Measurements from ENCODE around the gene BCL11A. TPM values are rescaled to one million over a fixed set of nuclear protein-coding genes. Genes with fewer than 3 reads are reported as not detected.

BCL11A gene
- polyA plus RNA-seq, 1 donor (not counting 4 experiments of a cell fraction or from before 2014, with no cell fraction given), result 5.0 TPM

GRCh38 chr2:60521626-60522025 lies 31.8 kb downstream of the BCL11A start:
- H3K4me2 ChIP-seq (ENCODE audit: control insufficient read depth, extremely low read depth, insufficient read depth, low read depth, low read length), result no peak overlapping the region
- H3K36me3 ChIP-seq (ENCODE audit: control insufficient read depth in 2 of 2, extremely low read depth in 1 of 2, insufficient read depth in 2 of 2, low read length in 2 of 2), result peaks cover 0 to 2% of the 10 kb centered on the region in 2 experiments
- peaks cover 2% of the 10 kb centered on the region for H3K79me2 ChIP-seq (ENCODE audit: control insufficient read depth, insufficient read depth, low read length)
- dilution Hi-C loops (cut with MboI; ENCODE audit: extremely low pct_ligation_motif_present, low sequenced_read_pairs), result no loop called here
- no peaks in the 10 kb centered on the region for H3K9me1 ChIP-seq (ENCODE audit: control insufficient read depth, extremely low read depth, insufficient read depth, low read length)
- no peak overlapping the region for H3K4me3 ChIP-seq (ENCODE audit: control insufficient read depth in 2 of 3, extremely low read depth in 1 of 3, insufficient read depth in 2 of 3, low read depth in 1 of 3, low read length in 3 of 3)
- no peak overlapping the region for H2AFZ ChIP-seq (ENCODE audit: control insufficient read depth, low read length)
- FAIRE-seq (no peak), DNase-seq (ENCODE audit: low read depth, low spot score) (no peak)
- H3K9ac ChIP-seq (ENCODE audit: control insufficient read depth, extremely low read depth, insufficient read depth, low read length), result no peak overlapping the region
- TF ChIP-seq EZH2 (IDR thresholded peaks at IDR 0.05; ENCODE audit: low read length) (no peak), CTCF (optimal IDR thresholded peaks at IDR 0.05 in 1 of 3, IDR thresholded peaks at IDR 0.05 in 1 of 3, conservative IDR thresholded peaks at IDR 0.05 in 1 of 3; ENCODE audit: extremely low read depth in 1 of 3, insufficient read depth in 2 of 3, low read length in 3 of 3) (no peak)
- H3K27ac ChIP-seq (ENCODE audit: control insufficient read depth, insufficient read depth, low read length), result no peak overlapping the region
- H3K27me3 ChIP-seq (ENCODE audit: control insufficient read depth, extremely low read depth, insufficient read depth, low read length), result no peaks in the 10 kb centered on the region
- H3K4me1 ChIP-seq (ENCODE audit: control insufficient read depth, extremely low read depth, insufficient read depth, low read length), result peaks cover 11% of the 10 kb centered on the region
- H3K9me3 ChIP-seq (ENCODE audit: control insufficient read depth, low read depth, low read length), result no peaks in the 10 kb centered on the region
- H4K20me1 ChIP-seq (ENCODE audit: control insufficient read depth, extremely low read depth, insufficient read depth, low read length), result no peaks in the 10 kb centered on the region

- H3K27me3 ChIP-seq (ENCODE audit: control insufficient read depth, extremely low read depth, insufficient read depth, low read length), result no peaks in the 10 kb centered on the region
- H3K79me2 ChIP-seq (ENCODE audit: control insufficient read depth, insufficient read depth, low read length), result peaks cover 2% of the 10 kb centered on the region
- no peak for TF ChIP-seq CTCF (optimal IDR thresholded peaks at IDR 0.05 in 1 of 3, IDR thresholded peaks at IDR 0.05 in 1 of 3, conservative IDR thresholded peaks at IDR 0.05 in 1 of 3; ENCODE audit: extremely low read depth in 1 of 3, insufficient read depth in 2 of 3, low read length in 3 of 3)
- TF ChIP-seq EZH2 (IDR thresholded peaks at IDR 0.05; ENCODE audit: low read length), result no peak
- no peaks in the 10 kb centered on the region for H3K9me1 ChIP-seq (ENCODE audit: control insufficient read depth, extremely low read depth, insufficient read depth, low read length)
- no peak for DNase-seq (ENCODE audit: low read depth, low spot score)
- H2AFZ ChIP-seq (ENCODE audit: control insufficient read depth, low read length), result no peak overlapping the region
- no peak overlapping the region for H3K4me2 ChIP-seq (ENCODE audit: control insufficient read depth, extremely low read depth, insufficient read depth, low read depth, low read length)
- H3K4me3 ChIP-seq (ENCODE audit: control insufficient read depth in 2 of 3, extremely low read depth in 1 of 3, insufficient read depth in 2 of 3, low read depth in 1 of 3, low read length in 3 of 3), result no peak overlapping the region
- peaks cover 0 to 2% of the 10 kb centered on the region in 2 experiments for H3K36me3 ChIP-seq (ENCODE audit: control insufficient read depth in 2 of 2, extremely low read depth in 1 of 2, insufficient read depth in 2 of 2, low read length in 2 of 2)
- no peaks in the 10 kb centered on the region for H4K20me1 ChIP-seq (ENCODE audit: control insufficient read depth, extremely low read depth, insufficient read depth, low read length)
- no peak overlapping the region for H3K9ac ChIP-seq (ENCODE audit: control insufficient read depth, extremely low read depth, insufficient read depth, low read length)
- peaks cover 17% of the 10 kb centered on the region for H3K4me1 ChIP-seq (ENCODE audit: control insufficient read depth, extremely low read depth, insufficient read depth, low read length)
- dilution Hi-C loops (cut with MboI; ENCODE audit: extremely low pct_ligation_motif_present, low sequenced_read_pairs), result no loop called here
- no peaks in the 10 kb centered on the region for H3K9me3 ChIP-seq (ENCODE audit: control insufficient read depth, low read depth, low read length)
- FAIRE-seq, result no peak
- no peak overlapping the region for H3K27ac ChIP-seq (ENCODE audit: control insufficient read depth, insufficient read depth, low read length)
Observed at GRCh38 chr2:60520917-60521539, 32.4 kb downstream of the BCL11A start.

All from keratinocyte (primary cell).